H1 (cell line): ENCODE results near the gene SEMA3E. TPM values are rescaled to one million over a fixed set of nuclear protein-coding genes. Genes with fewer than 3 reads are reported as not detected.

Source experiments
- CTCF ChIA-PET: fragments of 300-600 bp; sonication (Branson Sonifier 250); formaldehyde crosslinking; loops from one replicate; lab custom pipeline; 2021; ENCODE audit not compliant: partially characterized antibody; lab: Charles Lee
- POLR2A ChIA-PET: fragments of 300-600 bp; sonication (Branson Sonifier 250); formaldehyde crosslinking; loops from one replicate; lab custom pipeline; 2021; ENCODE audit warnings: inconsistent platforms; ENCODE audit not compliant: partially characterized antibody; lab: Charles Lee
- DNase-seq, 2 experiments: peaks; one replicate each; pipeline versions ENCODE4 v3.0.0 to v3.0.0-alpha.2; 2010 to 2022; ENCODE audit warnings: low spot score in 2 of 2, low read depth in 1 of 2, mixed read lengths in 1 of 2
- FAIRE-seq: peaks from 2 replicates; lab custom pipeline; 2011; peaks lifted over from hg19 to GRCh38; lab: Jason Lieb, UNC
- H2AFZ ChIP-seq: 2 replicates; pipeline ENCODE4 v1.8.1; 2012; ENCODE audit warnings: low read length, inconsistent platforms
- H2AK5ac ChIP-seq: 2 replicates; pipeline ENCODE4 v1.6.1; 2013; ENCODE audit warnings: low read depth, low read length
- H2BK120ac ChIP-seq: replicated peaks from 2 replicates; pipeline ENCODE3; 2013; ENCODE audit warnings: low read depth, low read length, inconsistent platforms
- H2BK12ac ChIP-seq: 2 replicates; pipeline ENCODE4 v1.6.1; 2013; ENCODE audit warnings: low read depth, low read length
- H2BK15ac ChIP-seq: 2 replicates; pipeline ENCODE4 v1.6.1; 2013; ENCODE audit warnings: low read length
- H2BK20ac ChIP-seq: 2 replicates; pipeline ENCODE4 v1.6.1; 2013; ENCODE audit warnings: low read length
- H2BK5ac ChIP-seq: 2 replicates; pipeline ENCODE4 v1.6.1; 2013; ENCODE audit warnings: low read depth, low read length
- H3K14ac ChIP-seq: 2 replicates; pipeline ENCODE4 v1.6.1; 2013; ENCODE audit warnings: inconsistent platforms; ENCODE audit not compliant: insufficient read length
- H3K18ac ChIP-seq: 2 replicates; pipeline ENCODE4 v1.6.1; 2013; ENCODE audit warnings: low read length; ENCODE audit errors: extremely low read depth
- H3K23ac ChIP-seq: 2 replicates; pipeline ENCODE4 v1.6.1; 2013; ENCODE audit warnings: inconsistent platforms; ENCODE audit not compliant: insufficient read length
- H3K23me2 ChIP-seq: 2 replicates; pipeline ENCODE4 v1.6.1; 2013; ENCODE audit warnings: low read depth, low read length
- H3K27ac ChIP-seq: 2 replicates; pipeline ENCODE4 v1.6.1; 2011; ENCODE audit warnings: low read depth, low read length, inconsistent platforms
- H3K27me3 ChIP-seq, 4 experiments: replicated peaks in 1 of 4; 1 replicate in 1 of 4; 2 replicates in 3 of 4; pipeline versions ENCODE4 v1.6.1 to v1.8.1; 2011 to 2013; ENCODE audit warnings: low read length in 3 of 4, mild to moderate bottlenecking in 3 of 4, inconsistent platforms in 2 of 4, mixed read lengths in 2 of 4, moderate library complexity in 1 of 4; ENCODE audit not compliant: control insufficient read depth in 3 of 4, insufficient read depth in 3 of 4; ENCODE audit errors: extremely low read depth in 1 of 4
- H3K36me3 ChIP-seq, 4 experiments: 2 replicates each; pipeline versions ENCODE4 v1.6.1 to v1.8.1; 2011 to 2013; ENCODE audit warnings: mild to moderate bottlenecking in 4 of 4, low read length in 3 of 4, moderate library complexity in 2 of 4, control low read depth in 1 of 4, inconsistent platforms in 1 of 4; ENCODE audit not compliant: insufficient read depth in 4 of 4, control insufficient read depth in 2 of 4
- H3K4ac ChIP-seq: replicated peaks from 2 replicates; pipeline ENCODE3; 2013; ENCODE audit warnings: low read length, low read depth, mixed read lengths, inconsistent platforms; ENCODE audit not compliant: insufficient read length
- H3K4me1 ChIP-seq, 4 experiments: replicated peaks in 1 of 4; 1 replicate in 1 of 4; 2 replicates in 3 of 4; pipeline versions ENCODE4 v1.6.1 to v1.8.1; 2011 to 2013; ENCODE audit warnings: low read length in 3 of 4, inconsistent platforms in 2 of 4, mixed read lengths in 1 of 4; ENCODE audit not compliant: insufficient read depth in 4 of 4, control insufficient read depth in 3 of 4
- H3K4me2 ChIP-seq, 2 experiments: 2 replicates each; pipeline versions ENCODE4 v1.6.1 to v1.8.1; 2011 to 2013; ENCODE audit warnings: low read depth in 2 of 2, low read length in 2 of 2, control low read depth in 1 of 2, inconsistent platforms in 1 of 2, mild to moderate bottlenecking in 1 of 2; ENCODE audit not compliant: insufficient read depth in 1 of 2
- H3K4me3 ChIP-seq, 4 experiments: fragments of 200-600, 300-600 bp in 1 of 4; sonication (generic), shearing (Covaris generic), sonication (Bioruptor Twin) in 1 of 4; 2 replicates each; pipeline versions ENCODE4 v1.5.1 to v1.8.1; 2011 to 2016; ENCODE audit warnings: low read length in 4 of 4, low read depth in 3 of 4, control low read depth in 2 of 4, inconsistent platforms in 2 of 4, mild to moderate bottlenecking in 2 of 4, mixed read lengths in 1 of 4, moderate library complexity in 1 of 4; ENCODE audit not compliant: insufficient read depth in 2 of 4; ENCODE audit errors: extremely low read depth in 1 of 4
- H3K56ac ChIP-seq: replicated peaks from 2 replicates; pipeline ENCODE3; 2013; ENCODE audit warnings: low read depth, mild to moderate bottlenecking, mixed read lengths, low read length, inconsistent platforms; ENCODE audit not compliant: insufficient read length
- H3K79me1 ChIP-seq: 2 replicates; pipeline ENCODE4 v1.6.1; 2013; ENCODE audit warnings: low read depth, low read length, control low read depth
- H3K79me2 ChIP-seq, 2 experiments: 2 replicates each; pipeline versions ENCODE4 v1.6.1 to v1.8.1; 2012 to 2013; ENCODE audit warnings: low read length in 2 of 2, mild to moderate bottlenecking in 2 of 2, inconsistent platforms in 1 of 2; ENCODE audit not compliant: insufficient read depth in 2 of 2, control insufficient read depth in 1 of 2
- H3K9ac ChIP-seq, 4 experiments: replicated peaks in 1 of 4; 1 replicate in 1 of 4; 2 replicates in 3 of 4; pipeline versions ENCODE4 v1.6.1 to v1.8.1; 2011 to 2013; ENCODE audit warnings: low read depth in 3 of 4, low read length in 3 of 4, control low read depth in 2 of 4, mild to moderate bottlenecking in 2 of 4, moderate library complexity in 2 of 4, inconsistent platforms in 1 of 4; ENCODE audit errors: extremely low read depth in 1 of 4
- H3K9me3 ChIP-seq, 2 experiments: 2 replicates each; pipeline versions ENCODE4 v1.6.1 to v1.8.1; 2012 to 2013; ENCODE audit warnings: mild to moderate bottlenecking in 2 of 2, moderate library complexity in 2 of 2, control low read depth in 1 of 2, inconsistent platforms in 1 of 2, low read depth in 1 of 2, low read length in 1 of 2, mixed read lengths in 1 of 2; ENCODE audit not compliant: insufficient read depth in 2 of 2
- H4K20me1 ChIP-seq, 2 experiments: replicated peaks in 1 of 2; 2 replicates each; pipeline versions ENCODE3 to v1.8.1; 2011 to 2013; ENCODE audit warnings: inconsistent platforms in 2 of 2, low read length in 2 of 2, mild to moderate bottlenecking in 1 of 2; ENCODE audit not compliant: insufficient read depth in 2 of 2, control insufficient read depth in 1 of 2
- H4K5ac ChIP-seq: 2 replicates; pipeline ENCODE4 v1.6.1; 2013; ENCODE audit warnings: low read length, low read depth, mixed read lengths, inconsistent platforms; ENCODE audit not compliant: insufficient read length
- H4K8ac ChIP-seq: 2 replicates; pipeline ENCODE4 v1.8.0; 2013; ENCODE audit warnings: mild to moderate bottlenecking, moderate library complexity, low read length, inconsistent platforms; ENCODE audit not compliant: insufficient read depth; ENCODE audit errors: extremely low read depth
- H4K91ac ChIP-seq: replicated peaks from 2 replicates; pipeline ENCODE3; 2013; ENCODE audit warnings: low read length, mixed read lengths, inconsistent platforms; ENCODE audit not compliant: insufficient read length
- CBX8 ChIP-seq: fragments of 300-800, 300-1000 bp; sonication (generic); IDR thresholded peaks from 2 replicates; pipeline ENCODE4 v1.7.1; 2016; ENCODE audit warnings: low read depth, low read length, borderline replicate concordance
- CHD2 ChIP-seq: IDR thresholded peaks from 2 replicates; pipeline ENCODE4 v1.6.1; 2012; ENCODE audit warnings: low read length, improper control_type of control experiment
- CREB1 ChIP-seq: IDR thresholded peaks from 2 replicates; pipeline ENCODE4 v1.6.1; 2012; ENCODE audit warnings: inconsistent platforms
- CTBP2 ChIP-seq: IDR thresholded peaks from 2 replicates; pipeline ENCODE4 v1.7.0; 2011; ENCODE audit warnings: borderline replicate concordance, mild to moderate bottlenecking, moderate library complexity, mixed read lengths, low read length; ENCODE audit not compliant: insufficient read depth, insufficient read length
- CTCF ChIP-seq, 3 experiments: IDR thresholded peaks; 1 replicate in 2 of 3; 2 replicates in 1 of 3; pipeline versions ENCODE4 v1.5.1 to v1.6.1; 2011; ENCODE audit warnings: low read length in 3 of 3, mild to moderate bottlenecking in 3 of 3, inconsistent platforms in 2 of 3, low read depth in 1 of 3, moderate library complexity in 1 of 3; ENCODE audit not compliant: insufficient read depth in 1 of 3; ENCODE audit errors: control extremely low read depth in 1 of 3
- EZH2 ChIP-seq: fragments of 200-600 bp; sonication (generic); IDR thresholded peaks from 2 replicates; pipeline ENCODE4 v1.7.1; 2012; ENCODE audit warnings: low read depth, mild to moderate bottlenecking, moderate library complexity, low read length, inconsistent platforms; ENCODE audit not compliant: severe bottlenecking
- GTF2F1 ChIP-seq: IDR thresholded peaks from 2 replicates; pipeline ENCODE4 v1.6.1; 2012; ENCODE audit warnings: low read depth, low read length, improper control_type of control experiment, borderline replicate concordance
- SP4 ChIP-seq: IDR thresholded peaks from 2 replicates; pipeline ENCODE4 v1.6.1; 2012; ENCODE audit warnings: low read length, inconsistent platforms
- TBP ChIP-seq: IDR thresholded peaks from 2 replicates; pipeline ENCODE4 v1.6.1; 2011; ENCODE audit warnings: low read depth, low read length, improper control_type of control experiment
- YY1 ChIP-seq: IDR thresholded peaks from 2 replicates; pipeline ENCODE4 v1.6.1; 2011; ENCODE audit warnings: low read depth, mild to moderate bottlenecking, low read length
- WGBS, 2 experiments: shearing (Covaris generic) in 1 of 2; methylation state at CpG; one replicate each; pipeline versions ENCODE4 v1.1.6 to v1.1.7; 2013 to 2015; ENCODE audit warnings: low lambda C conversion rate in 2 of 2, mixed read lengths in 2 of 2, inconsistent platforms in 1 of 2, low coverage in 1 of 2, missing lambda C conversion rate in 1 of 2; ENCODE audit not compliant: insufficient replicate concordance in 2 of 2, insufficient coverage in 1 of 2, insufficient read length in 1 of 2; ENCODE audit errors: extremely low coverage in 1 of 2, missing lambda C conversion rate in 1 of 2; 5-methylcytosine and 5-hydroxymethylcytosine counted together
- polyA plus RNA-seq, 7 experiments: library from polyadenylated mRNA; depleted of rRNA in 3 of 7; stranded (reverse) in 5 of 7; unstranded in 2 of 7; fragments of >200 nt in 5 of 7; fragments of 200-250 nt in 2 of 7; gene quantifications; 1 replicate in 5 of 7; 2 replicates in 1 of 7; 4 replicates in 1 of 7; pipeline versions ENCODE4 v1.2.1 to v1.2.3, GENCODE V29; 2011 to 2013; ENCODE audit warnings: missing spikeins in 2 of 7, mixed read lengths in 2 of 7
- total RNA-seq: library from RNA; stranded (reverse); fragmentation: NEBNext Ultra II Directional; extraction: Animal tissue kit (Norgen Biotek cat#: 25700); gene quantifications from 2 replicates; pipeline ENCODE4 v1.2.1, GENCODE V29; 2021

SEMA3E gene
- total and polyA plus RNA-seq, 2 of the 8 experiments (the other 6 are each of a cell fraction or from before 2014, with no cell fraction given), result 0.93 to 0.94 TPM

GRCh38 chr7:83519240-83519639, 129.7 kb downstream of the SEMA3E start:
- no peak for DNase-seq
- Histone ChIP-seq H2BK20ac (no peak overlapping the region), H3K79me2 (no peaks in the 10 kb centered on the region), H3K27me3 (no peaks in the 10 kb centered on the region), H3K27ac (no peak overlapping the region), H3K4me1 (peaks cover 0 to 5% (median 0%) of the 10 kb centered on the region in 4 experiments; a peak in 2 of 7 replicates), H2BK5ac (no peak overlapping the region), H2BK120ac (no peak overlapping the region), H3K4me2 (no peak overlapping the region), H3K79me1 (no peaks in the 10 kb centered on the region), H3K18ac (no peak overlapping the region), H4K91ac (no peak overlapping the region), H3K23me2 (no peaks in the 10 kb centered on the region), H3K4me3 (no peak overlapping the region), H3K9ac (no peak overlapping the region), H2AFZ (no peak overlapping the region), H2BK12ac (no peak overlapping the region), H4K20me1 (no peaks in the 10 kb centered on the region), H3K9me3 (no peaks in the 10 kb centered on the region), H3K23ac (no peak overlapping the region), H3K36me3 (no peaks in the 10 kb centered on the region), H3K56ac (no peak overlapping the region), H4K8ac (no peak overlapping the region), H4K5ac (no peak overlapping the region), H2AK5ac (no peak overlapping the region), H2BK15ac (no peak overlapping the region), H3K4ac (no peak overlapping the region), H3K14ac (no peak overlapping the region)
- ChIA-PET CTCF (interaction anchor here (1.2 to 1.5 kb wide), 2 partner anchors 137 to 165 kb away, joined by 3 to 4 read pairs; no protein-coding TSS in a partner anchor), POLR2A (no interaction called here)
- no peak for FAIRE-seq
- WGBS, 2 experiments, result 95% methylated on average over 2 of the region's 2 CpGs; no CpG with 5 or more reads in 1 of the 2 experiments
- TF ChIP-seq GTF2F1 (no peak), TBP (no peak), YY1 (no peak), EZH2 (no peak), CBX8 (no peak), CHD2 (no peak), CTCF (IDR thresholded peaks at IDR 0.05; ENCODE audit: control extremely low read depth in 1 of 3, insufficient read depth in 1 of 3, low read depth in 1 of 3, low read length in 3 of 3) (no peak), CREB1 (no peak), SP4 (no peak), CTBP2 (no peak)
